ENCODE measurements around the gene DCPS.
A peak's percentile ranks its signal among the peaks of the same experiment; 100 is the strongest.

The DCPS gene

DNA sequence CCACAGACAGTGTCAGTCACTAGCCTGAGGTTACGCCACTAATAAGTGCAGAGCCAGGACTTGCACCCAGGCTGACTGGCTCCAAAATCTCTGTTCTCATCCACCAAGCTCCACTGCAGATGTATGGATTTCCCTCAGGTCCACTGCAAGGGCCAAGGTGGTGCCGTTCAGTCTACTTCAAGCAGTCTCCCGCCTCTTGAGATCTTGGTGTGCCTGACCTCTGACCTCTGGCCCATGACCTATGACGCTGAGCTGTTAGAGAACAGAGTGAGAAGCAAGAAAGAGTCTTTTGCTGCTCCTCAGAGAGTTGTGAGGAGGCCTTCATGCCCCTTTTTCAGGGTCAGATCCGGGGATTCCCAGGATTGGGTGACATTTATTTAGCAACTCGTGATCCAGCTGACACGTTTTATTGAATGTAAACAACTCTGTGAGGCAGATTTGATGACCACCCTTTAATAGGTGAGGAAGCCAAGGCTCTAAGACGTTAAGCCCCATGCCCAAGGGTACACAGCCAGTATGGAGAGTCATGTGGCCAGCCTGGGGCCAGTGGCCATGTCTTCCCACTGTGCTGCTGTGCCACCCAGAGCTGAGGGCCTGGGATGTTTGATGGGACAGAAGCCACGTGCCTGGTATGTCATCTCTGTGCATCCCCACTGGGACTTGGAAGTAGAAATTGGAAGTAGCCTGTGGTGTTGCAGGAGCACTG, 25.2 kb downstream of the DCPS start:
- DNase-seq = no peak

DNA sequence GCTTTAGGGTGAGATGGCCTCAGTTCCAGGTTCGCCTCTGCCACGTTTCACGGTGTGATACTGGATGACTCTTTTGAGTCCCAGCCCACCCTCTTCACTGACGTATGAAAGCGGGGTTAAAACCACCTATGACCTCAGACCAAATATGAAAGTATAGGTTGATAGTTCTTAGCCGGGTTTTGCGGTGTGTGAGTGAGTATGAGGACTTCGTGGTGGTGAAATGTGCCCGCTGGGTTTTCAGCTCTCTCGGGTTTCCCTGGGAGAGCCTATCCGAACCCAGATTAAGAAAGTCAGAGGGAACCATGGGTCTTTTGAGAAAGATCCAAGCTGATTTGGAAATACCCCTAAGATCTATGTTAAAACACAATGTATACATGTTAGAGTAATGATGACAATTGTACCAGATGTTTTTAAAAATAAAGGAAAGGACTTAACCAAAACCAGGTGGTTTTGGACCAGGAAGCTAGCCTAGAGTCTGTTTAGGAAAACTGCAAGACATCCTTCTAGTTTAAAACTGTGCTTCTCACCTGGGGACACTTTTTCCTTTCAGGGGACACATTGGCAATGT, 25.9 kb downstream of the DCPS start:
- no peak for DNase-seq

DNA sequence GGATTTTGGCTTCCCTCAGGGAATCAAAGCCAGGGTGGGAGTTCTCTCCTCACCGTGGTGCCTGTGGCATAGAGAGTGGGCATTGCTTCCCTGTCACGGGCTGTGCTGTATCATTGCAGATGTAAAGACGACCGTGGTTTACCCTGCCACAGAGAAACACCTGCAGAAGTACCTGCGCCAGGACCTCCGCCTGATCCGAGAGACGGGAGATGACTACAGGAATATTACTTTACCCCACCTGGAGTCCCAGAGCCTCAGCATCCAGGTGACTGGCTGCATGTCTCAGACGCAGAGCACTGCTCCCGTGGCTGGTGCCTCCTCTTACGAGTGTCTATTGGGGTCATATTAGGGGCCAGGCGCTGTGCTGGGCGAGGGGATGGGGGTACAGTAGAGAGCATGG, 27.4 kb downstream of the DCPS start:
- DNase-seq = no peak

DNA sequence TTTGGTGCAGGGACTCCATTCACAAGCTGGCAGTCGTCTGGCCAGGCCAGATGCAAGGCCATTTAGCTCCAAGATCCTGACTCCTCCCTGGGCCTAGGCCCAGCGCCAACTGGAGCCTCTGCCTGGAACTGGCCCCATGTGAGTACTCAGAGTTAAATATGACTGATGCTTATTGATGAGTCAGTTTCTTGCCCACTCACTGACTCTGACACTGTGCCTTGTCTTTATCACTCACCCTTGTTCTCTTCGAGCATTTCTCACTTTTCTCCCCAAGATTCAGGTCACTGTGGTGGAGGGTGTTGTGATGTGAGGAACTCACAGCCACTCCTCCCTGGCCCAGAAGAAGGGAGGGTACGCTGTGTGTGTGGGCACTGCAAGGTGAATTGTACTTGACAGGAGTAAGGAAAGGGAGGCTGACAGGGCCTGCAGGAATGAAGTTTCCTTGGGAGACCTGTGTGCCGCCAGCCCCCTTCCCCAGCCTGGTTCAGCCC, 28.4 kb downstream of the DCPS start:
- peak; percentile 57 for DNase-seq

DNA sequence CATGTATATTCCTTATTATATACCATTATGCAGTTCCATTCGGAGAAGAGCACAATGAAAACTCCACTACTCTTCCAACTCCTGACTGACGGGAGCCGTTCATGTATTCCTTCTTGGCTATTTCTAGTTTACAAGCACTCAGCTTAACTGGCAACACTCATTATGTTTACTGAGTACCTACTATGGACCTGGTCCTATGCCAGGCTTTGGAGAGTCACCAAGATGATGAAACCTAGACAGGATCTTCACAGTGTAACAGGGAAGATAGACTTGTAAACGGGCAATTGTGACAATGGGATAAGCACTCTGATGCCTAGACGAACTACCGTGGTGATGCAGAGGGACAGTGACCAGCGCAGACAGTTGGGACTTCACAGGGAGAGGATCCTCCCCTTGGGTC, 29.3 kb downstream of the DCPS start:
- no peak for DNase-seq

DNA sequence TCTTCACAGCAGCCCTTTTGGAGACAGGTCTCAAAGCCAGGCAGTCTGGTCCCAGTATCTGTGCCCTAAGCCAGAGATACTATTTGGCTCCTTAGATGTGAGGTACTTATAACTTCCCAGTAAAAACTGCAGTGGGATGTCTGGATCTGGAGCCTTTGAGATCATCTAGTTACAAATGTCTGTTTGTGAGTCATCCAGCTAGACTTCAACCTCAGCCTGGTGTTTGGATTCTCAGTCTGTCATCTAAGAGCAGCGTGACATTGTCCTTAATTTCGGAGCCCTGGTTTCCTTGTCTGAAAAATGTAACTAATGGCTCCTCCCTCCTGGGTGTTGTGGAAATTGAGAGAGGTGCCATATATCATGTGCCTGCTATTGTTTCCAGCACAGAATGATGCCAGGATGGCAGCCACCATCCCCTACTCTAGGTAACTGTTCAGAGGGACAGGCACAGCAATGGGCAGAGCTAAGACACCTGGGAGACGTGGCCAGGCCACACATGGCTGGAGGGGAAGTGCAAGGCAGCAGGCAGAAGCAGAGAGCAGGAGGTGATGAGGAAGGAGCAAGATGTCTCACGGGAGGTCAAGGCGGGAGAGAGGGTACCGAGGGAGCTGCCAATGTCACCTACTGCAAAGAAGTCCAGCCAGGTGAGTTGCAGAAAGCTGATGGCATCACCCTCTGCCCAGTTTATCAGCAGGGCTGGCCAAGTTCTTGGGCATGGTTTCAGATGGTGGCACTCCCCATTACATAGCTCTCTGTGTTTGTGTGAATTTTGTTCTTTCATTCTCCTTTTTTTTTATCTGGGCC, 31.0 kb downstream of the DCPS start:
- DNase-seq = no peak

DNA sequence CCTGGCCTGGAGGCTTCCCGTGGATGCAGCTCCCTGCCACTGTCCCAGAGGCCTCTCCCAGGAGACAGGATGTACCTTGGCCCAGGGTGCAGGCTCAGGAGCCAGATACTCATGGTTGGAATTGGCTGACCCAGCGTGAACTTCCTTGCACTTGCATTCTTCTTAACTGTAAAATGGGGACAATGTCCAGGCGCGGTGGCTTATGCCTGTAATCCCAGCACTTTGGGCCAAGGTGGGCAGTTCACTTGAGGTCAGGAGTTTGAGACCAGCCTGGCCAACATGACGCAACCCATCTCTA, 31.6 kb downstream of the DCPS start:
- no peak for DNase-seq

DNA sequence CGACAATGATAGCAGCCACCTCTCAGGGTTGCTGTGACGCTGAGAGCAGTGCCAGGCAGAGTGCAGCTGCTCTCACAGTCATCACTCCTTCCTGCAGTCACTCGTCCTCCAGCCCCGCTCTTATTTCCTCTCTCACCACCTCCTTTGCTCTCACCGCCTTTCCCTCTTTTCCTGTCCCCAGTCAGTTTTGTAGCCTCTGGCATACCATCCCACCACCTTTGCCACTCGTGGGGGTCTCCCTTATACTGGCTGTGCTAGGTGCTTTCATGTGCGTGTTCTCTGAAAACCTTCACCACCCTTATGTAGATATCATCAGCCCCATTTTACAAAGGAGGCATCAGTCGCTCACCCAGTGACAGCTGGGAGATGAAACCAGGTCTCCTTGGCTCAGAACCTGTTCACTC, 32.3 kb downstream of the DCPS start:
- DNase-seq = no peak

DNA sequence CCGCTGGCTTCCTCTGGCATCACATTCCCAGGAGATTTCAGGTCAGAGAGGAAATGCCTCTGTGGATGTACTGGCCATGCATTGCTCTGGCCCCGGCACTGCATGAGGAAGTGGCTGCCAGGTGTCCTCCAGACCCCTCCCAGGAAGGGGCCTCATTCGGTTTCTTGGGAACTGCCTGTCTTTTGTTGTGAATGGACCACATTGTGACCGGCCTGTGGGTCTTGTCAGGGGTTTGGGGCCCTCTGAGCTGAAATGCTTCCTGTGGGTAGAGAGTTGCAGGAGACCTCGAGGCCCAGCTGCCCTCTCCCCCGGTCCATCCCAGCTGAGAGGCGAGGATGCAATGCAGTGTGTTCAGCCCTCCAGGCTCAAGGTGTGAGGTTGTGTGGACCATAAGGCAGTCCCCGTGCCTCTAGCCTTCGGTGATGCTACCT, 32.8 kb downstream of the DCPS start:
- DNase-seq = no peak

DNA sequence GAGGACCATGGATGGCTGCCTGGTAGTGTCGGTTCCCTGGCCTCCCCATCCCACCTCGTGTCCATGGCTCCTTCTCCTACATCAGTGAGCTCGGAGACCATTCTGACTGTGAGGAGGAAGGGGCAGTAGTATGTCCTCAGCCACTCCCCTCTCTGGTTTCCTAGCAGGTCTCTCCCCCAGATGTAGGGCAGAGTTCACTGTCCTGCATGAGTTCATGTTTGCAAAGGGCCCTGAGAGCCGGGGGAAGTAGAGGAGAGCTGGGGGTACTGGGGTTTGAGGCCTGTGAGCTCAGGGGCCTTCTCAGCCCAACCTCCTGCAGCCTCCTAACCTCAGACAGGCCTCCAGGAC, 33.2 kb downstream of the DCPS start:
- no peak for DNase-seq

DNA sequence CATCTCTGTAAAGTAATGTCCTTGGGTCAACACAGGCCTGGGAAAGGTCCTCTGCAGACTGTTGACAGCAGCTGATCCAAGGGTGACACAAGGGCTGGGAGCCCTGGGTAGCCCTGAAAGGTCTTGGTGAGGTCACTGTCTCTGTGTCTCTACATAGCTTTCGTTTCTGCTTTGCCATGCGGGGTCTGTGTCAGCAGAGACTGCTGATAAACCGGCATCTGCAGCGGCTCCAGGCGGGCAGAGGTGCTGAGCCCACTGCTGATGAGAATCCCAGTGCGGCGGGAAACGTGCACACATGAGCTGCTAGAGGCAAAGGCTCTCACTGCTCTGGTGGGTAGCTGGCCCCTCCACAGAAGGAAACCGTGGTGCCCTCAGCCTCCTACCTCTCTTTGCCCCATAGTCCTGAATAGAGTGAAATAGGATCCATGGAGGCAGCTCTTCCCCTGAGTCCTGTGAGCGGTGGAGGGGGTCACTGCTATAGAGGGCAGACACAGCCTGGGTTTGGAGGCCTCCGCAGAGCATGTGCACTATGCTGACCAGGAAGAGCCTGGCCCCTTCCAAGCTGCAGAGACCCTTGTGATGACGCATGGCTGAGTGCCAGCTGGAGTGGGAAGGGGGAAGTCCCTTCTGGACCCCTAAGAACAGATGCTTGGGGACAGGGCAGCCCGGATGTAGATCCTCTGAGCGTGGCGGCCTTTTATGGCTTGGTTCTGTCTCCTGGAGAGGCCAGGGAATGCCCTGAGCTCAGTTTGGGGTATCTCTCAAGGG, 33.8 kb downstream of the DCPS start:
- no peak for DNase-seq

DNA sequence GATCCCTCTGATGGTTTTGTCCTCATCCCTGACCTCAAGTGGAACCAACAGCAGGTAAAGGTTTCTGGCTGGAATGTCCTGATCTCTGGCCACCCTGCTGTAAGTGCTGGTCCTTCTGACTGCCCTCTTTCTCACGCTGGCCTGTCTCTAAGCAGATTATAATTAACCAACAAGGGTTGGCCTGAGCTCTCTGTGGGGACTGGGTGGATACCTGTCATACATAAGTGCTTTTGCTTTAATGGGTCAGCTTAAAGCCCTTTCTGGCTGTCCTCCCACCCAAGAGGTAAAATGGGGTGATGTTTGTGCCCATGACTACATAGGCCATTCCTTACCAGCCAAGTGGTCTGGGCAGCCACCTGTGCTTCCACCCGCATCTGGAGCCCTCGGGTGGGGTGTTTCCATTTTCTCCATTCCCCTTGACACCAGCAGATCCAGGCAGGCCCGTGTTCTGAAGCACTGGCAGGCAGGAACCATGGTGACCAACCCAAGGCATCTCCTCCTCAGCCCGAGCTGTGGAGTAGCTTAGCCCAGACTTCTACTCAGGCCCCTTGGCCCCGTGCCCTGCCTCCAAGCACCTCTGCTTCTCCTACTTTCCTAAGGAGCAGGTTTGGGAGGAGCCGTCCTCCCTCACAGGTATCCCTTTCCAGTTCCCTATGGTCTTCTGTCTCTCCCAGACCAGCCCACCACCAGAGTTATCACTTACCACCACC, 34.6 kb downstream of the DCPS start:
- DNase-seq = no peak

DNA sequence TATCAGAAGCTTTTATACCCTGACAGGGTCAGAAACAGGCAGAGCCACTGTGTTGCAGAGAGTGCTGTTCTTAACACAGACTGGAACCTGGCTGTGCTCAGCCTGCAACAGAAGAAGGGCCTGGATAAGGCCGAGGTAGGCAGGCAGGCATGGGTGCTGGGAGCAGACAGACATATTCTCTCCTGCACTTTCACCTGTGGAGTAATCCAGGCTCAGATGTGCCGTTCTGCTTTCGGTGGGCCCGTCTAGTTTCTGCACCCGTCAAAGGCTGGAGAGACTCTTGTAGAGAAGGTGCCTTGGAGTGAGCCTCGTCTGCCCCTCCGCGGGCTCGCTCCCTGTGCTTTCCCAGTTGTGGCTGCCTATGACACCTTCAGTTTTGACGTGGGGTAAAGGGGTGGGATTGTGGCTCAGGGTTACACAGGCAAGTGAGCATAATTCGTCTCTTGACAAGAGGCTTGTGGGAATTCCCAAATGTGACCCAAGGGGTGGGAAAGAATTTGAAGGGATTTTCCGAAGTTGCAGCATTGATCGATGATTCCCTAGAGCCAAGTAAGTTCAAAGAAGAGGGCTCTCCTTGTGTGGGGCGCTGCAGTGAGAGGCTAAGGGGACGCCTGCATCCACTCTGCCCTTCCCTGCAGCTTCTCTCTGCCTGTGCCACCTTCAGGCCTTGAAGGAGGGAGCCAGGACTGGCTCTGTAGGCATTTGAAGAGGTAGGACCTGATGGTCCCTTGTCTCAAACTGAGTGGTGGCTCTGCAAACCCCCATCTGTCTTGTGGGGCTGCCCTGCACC, 35.4 kb downstream of the DCPS start:
- no peak for DNase-seq

DNA sequence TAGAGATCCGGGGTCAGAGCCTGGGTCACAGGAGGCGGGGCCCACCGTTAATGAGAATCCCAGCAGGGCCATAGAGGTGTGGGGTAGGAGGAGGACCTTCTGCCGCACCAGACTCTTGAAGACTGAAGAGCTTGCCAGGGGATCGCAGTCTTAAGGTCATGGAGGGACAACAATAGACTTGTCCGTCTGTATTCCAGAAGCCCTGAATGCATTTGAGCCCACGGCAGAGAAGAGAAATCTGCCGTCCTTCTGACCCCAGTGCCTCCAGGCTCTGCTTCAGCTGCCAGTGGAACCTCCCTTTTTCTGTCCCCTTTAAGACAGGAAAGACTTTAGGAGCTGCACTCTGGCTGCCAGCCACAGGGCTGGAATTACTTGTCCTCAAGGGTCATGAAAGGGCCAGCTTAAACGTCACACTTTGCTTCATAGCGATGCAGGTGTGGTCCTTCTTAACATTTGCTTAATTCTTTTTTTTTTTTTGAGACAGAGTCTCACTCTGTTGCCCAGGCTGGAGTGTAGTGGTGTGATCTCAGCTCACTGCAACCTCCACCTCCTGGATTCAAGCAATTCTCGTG, 36.1 kb downstream of the DCPS start:
- DNase-seq = peak; percentile 82

DNA sequence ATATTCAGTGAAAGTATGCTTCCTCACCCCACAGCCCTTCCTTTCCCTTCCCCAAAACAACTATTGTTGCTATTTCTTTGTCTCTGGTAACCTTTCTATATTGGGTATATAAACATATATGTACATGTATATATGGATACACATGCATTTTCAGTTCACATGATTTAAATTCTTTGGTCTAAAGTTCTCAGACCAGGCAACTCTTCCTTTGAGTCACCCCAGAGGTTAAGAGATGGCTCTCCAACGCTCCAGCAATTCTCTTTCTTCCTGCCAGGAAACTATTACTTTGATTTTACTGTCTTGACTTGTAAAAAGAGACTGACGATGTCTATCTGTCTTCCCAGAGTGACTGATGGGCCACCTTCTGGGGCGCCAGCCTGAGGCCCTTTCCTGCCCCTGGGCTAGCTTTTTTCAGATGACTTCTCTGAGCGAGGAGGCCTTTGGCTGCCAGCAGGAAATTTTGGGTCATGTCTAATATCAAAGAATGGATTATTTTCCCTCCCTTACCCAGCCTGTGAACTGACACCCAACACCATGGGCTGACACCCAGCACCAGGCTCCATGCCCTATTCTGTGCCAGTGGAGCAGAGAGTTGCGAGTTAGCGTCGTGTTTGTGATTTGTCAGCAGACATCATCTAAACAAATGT, 37.2 kb downstream of the DCPS start:
- DNase-seq = no peak

DNA sequence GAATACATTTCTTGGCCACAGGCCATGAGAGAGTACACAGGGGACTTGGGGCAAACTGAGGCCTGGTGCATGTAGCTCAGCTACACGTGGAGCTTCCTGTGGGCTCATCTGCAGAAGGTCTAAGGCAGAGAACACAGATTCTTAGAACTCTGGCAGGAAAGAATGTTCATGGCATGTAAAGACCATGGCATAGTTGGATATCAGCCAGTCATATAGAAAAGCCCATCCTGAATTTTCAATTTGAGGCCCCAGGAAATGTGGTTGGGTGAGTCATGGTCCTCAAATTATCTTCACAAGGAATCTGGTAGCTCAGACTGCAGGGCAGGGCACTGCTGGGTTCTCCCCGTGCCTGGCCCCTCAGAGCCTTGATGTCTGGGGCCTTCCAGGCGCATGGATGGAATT, 37.9 kb downstream of the DCPS start:
- DNase-seq = no peak

DNA sequence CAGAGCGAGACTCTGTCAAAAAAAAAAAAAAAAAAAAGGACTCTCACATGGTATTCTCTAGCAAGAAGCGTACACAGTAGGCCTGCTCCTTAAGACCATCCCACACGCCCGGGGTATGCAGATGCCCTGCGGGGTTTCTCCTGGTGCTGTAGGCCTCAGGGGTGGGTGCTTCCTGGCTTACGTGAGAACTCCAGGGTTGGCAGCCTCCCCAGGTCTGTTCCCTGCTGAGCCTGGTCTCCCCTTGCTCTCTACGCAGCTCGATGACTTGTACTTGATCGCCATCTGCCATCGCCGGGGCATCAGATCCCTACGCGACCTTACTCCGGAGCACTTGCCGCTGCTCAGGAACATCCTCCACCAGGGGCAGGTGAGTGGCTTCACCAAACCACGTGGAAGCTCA, 39.2 kb downstream of the DCPS start:
- no peak for DNase-seq

DNA sequence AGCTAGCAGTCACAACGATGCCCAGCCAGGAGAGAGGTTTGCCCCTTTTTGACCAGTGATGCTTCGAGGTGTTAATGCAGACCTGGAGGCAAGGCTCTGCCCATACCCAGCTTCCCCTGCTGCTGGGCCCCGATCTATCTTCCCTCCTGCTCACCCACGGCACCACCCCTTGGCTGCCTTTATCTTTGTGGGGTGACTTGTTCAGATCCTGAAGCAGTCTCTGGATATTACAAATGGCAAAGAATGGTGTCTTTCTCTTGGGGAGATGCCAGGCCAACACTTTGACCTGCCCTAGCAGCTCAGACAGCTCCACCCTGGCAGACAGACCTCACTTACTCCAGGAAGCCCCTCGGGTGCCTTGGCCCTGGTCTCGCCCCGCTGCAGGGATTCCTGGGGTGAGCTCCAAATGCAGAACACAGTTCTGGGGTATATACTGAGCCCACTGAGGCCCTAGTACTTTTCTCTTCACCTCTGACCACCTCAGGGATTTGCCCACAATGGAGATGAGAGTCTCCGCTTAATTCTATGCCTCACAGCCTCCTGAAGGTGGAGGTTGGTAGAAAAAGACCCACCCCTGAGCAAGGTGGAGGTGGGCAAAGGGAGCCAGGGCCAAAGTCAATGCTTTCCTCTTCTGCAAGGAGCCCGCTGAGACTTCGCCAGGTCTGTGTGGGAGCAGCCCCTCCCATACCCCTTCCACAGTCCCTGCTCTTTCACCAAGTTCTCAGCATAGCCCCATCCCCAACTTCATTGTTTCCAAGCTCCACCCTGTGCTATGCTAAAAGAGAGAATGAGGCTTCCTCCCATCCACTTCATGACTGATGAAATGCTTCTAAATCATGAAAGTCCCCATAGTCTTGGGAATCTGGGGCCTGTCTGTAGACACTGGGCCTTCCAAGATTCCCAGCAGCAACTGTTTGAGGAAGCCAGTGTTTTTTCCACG, 40.6 kb downstream of the DCPS start:
- DNase-seq = no peak

DNA sequence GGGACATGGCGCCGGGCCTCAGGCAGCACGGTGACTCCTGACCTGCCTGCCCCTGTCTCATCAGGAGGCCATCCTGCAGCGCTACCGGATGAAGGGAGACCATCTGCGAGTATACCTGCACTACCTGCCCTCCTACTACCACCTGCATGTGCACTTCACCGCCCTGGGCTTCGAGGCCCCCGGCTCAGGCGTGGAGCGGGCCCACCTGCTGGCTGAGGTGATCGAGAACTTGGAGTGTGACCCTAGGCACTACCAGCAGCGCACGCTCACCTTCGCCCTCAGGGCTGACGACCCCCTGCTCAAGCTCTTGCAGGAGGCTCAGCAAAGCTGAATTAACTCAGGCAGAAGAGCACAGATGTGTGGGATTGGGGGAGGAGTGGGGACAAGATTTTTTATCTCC, 41.4 kb downstream of the DCPS start:
- DNase-seq = no peak

Data from right hindlimb (tissue), 1 donor.